Activated B cell treated with CpG ODN at 0.5 μM for 24 hours (primary cell): ENCODE data around the gene AFF3. TPM values are rescaled to one million over a fixed set of nuclear protein-coding genes. Genes with fewer than 3 reads are reported as not detected.
A peak's percentile ranks its signal among the peaks of the same experiment; 100 is the strongest.
"Not testable (repeated sequence)": the region's sequence is repeated elsewhere in the genome, so short reads cannot be mapped to it uniquely, and the experiment has no call there.

Experiments
- ATAC-seq: fragments of 200-7000 bp; cut with Tn5 transposase; one replicate; pipeline ENCODE4 v1.10.0; 2021; ENCODE audit warnings: low read depth, mild to moderate bottlenecking, moderate library complexity
- CTCF ChIA-PET: fragments of 350-600 bp; sonication (Branson Sonifier 250); formaldehyde crosslinking; loops from one replicate; lab custom pipeline; 2021; ENCODE audit warnings: antibody characterized with exemption; lab: Charles Lee
- POLR2A ChIA-PET: fragments of 350-600 bp; sonication (Branson Sonifier 250); formaldehyde crosslinking; loops from one replicate; lab custom pipeline; 2021; ENCODE audit warnings: antibody characterized with exemption; lab: Charles Lee
- DNase-seq: peaks from one replicate; pipeline ENCODE4 v3.0.0; 2022
- H3K27ac Mint-ChIP-seq: one replicate; pipeline ENCODE4 v1.8.0; 2020; ENCODE audit warnings: mixed read lengths
- H3K27me3 Mint-ChIP-seq: one replicate; pipeline ENCODE4 v1.8.0; 2021; ENCODE audit warnings: mixed read lengths
- H3K36me3 Mint-ChIP-seq: one replicate; pipeline ENCODE4 v1.8.0; 2021; ENCODE audit warnings: low read depth, mixed read lengths
- H3K4me1 Mint-ChIP-seq: one replicate; pipeline ENCODE4 v1.8.0; 2021; ENCODE audit warnings: mixed read lengths
- H3K4me3 Mint-ChIP-seq: one replicate; pipeline ENCODE4 v1.8.0; 2020; ENCODE audit warnings: mild to moderate bottlenecking, mixed read lengths
- H3K9me3 Mint-ChIP-seq: one replicate; pipeline ENCODE4 v1.8.0; 2020; ENCODE audit warnings: mixed read lengths
- CTCF ChIP-seq: fragments of 200-600 bp; IDR thresholded peaks from one replicate; pipeline ENCODE4 v1.8.0; 2022; ENCODE audit warnings: antibody characterized with exemption, mild to moderate bottlenecking
- intact Hi-C: fragments of 100-400 bp; cut with micrococcal nuclease; formaldehyde crosslinking; loops from one replicate; pipeline ENCODE4 v1.15.1; 2024
- total RNA-seq: library from RNA; stranded (reverse); gene quantifications from 2 replicates; pipeline ENCODE4 v1.2.3, GENCODE V29; 2022

Gene AFF3
- total RNA-seq, 1 donor from 2014 or later: 271 TPM

GRCh38 chr2:100097611-100098294 is 44.6 kb downstream of the AFF3 start:
- H3K4me1 Mint-ChIP-seq, H3K27ac Mint-ChIP-seq, H3K27me3 Mint-ChIP-seq, H3K4me3 Mint-ChIP-seq, CTCF ChIA-PET, ATAC-seq, intact Hi-C loops, POLR2A ChIA-PET, H3K9me3 Mint-ChIP-seq, DNase-seq: not testable (repeated sequence)
- peaks cover 15% of the 10 kb centered on the region for H3K36me3 Mint-ChIP-seq

GRCh38 chr2:100095845-100096244 is 46.5 kb downstream of the AFF3 start:
- CTCF ChIA-PET, H3K9me3 Mint-ChIP-seq, H3K27me3 Mint-ChIP-seq, H3K4me1 Mint-ChIP-seq, H3K4me3 Mint-ChIP-seq, ATAC-seq, H3K27ac Mint-ChIP-seq, DNase-seq, POLR2A ChIA-PET, intact Hi-C loops: not testable (repeated sequence)
- H3K36me3 Mint-ChIP-seq: peaks cover 19% of the 10 kb centered on the region

GRCh38 chr2:100091807-100092206 is 50.6 kb downstream of the AFF3 start:
- H3K27me3 Mint-ChIP-seq, CTCF ChIA-PET, H3K4me1 Mint-ChIP-seq, ATAC-seq, H3K27ac Mint-ChIP-seq, H3K9me3 Mint-ChIP-seq, POLR2A ChIA-PET, H3K4me3 Mint-ChIP-seq, DNase-seq, intact Hi-C loops: not testable (repeated sequence)
- peaks cover 21% of the 10 kb centered on the region for H3K36me3 Mint-ChIP-seq

DNA sequence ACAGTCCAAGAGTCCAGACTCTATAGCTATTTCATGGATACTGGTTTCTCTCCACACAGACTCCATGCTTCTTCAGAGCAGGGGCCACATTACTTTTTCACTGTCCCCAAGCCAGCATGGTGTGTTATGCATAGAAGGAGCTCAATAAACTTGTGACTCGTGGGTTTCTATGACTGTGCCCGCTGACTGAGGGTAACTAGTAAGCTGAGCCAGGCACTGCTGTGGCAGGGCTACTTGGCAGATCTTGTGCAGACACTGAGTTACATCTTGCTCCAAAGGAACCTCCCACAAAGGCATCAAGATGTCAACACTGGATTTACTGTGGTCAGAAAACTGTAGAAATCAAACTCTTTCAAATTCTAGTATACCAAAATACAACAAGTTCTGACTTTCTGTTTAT is 56.6 kb downstream of the AFF3 start:
- ATAC-seq, H3K4me1 Mint-ChIP-seq, DNase-seq, intact Hi-C loops, H3K27ac Mint-ChIP-seq, POLR2A ChIA-PET, CTCF ChIA-PET, H3K9me3 Mint-ChIP-seq, H3K27me3 Mint-ChIP-seq, H3K4me3 Mint-ChIP-seq: not testable (repeated sequence)
- H3K36me3 Mint-ChIP-seq: peaks cover 26% of the 10 kb centered on the region

DNA sequence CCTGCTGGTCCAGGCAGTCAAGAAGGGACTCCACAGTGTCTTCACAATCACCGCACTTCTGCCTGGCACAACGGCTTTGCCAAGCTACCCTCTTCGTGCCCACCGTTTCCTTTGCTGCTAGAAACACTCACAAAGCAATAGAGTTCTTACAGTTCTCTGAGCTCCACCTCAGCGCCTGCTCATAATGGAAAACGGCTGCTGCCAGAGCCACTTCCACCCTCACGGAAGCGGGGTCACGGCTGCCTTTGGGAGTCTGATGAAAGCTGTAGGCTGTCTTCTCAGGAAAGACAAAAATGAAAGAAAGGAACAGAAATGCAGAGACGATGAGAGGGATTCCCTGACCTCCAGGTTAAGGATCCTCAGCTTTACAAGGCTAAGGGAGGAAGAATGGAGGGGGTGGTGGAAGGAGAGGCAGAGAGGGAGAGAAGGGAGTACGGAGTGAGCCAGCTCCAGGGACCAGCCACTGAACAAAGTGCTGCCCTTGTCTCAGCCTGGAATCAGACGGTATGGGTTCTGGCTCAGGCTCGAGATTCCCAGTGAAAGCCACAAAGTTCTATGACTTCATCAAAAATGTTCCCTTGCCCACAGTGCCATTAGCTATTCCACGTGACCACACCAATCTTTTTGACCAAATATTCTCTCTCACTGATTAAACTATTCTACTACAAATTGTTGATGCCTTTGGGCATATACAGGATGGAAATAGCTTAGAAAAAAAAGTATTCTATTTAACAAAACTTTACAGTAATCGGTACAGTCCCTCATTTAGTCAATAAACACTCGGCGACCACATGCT is 58.8 kb downstream of the AFF3 start:
- peak overlapping the region; percentile 16 for H3K27ac Mint-ChIP-seq
- peaks cover 12% of the 10 kb centered on the region for H3K4me1 Mint-ChIP-seq
- H3K4me3 Mint-ChIP-seq, H3K9me3 Mint-ChIP-seq, intact Hi-C loops, H3K27me3 Mint-ChIP-seq, POLR2A ChIA-PET, ATAC-seq, DNase-seq, CTCF ChIA-PET: not testable (repeated sequence)
- H3K36me3 Mint-ChIP-seq: peaks cover 35% of the 10 kb centered on the region

DNA sequence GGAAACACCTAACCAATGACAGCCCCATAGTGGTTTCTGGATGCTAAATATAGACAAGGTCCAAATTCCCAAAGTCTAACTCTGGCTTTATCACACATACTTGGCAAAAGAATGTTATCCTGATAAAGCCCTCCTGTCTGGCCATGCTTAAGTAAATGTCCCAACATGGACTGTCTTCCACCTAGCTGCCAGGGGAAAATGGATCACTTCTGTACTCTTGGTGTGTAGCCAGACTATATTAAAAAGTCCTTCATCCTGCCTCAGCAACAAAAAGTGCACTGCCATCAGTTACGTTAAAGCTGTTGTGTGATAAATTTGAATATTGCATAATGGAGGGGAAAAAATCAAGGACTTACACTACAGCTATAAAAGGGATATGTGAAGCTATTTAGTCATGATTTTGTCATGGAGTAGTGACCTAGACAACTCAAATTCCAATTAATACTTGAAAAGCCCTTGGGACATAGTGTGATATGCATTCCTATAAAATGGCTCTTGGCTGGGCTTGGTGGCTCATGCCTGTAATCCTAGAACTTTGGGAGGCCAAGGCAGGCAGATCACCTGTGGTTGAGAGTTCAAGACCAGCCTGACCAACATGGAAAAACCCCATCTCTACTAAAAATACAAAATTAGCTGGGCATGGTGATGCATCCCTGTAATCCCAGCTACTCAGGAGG is 60.0 kb downstream of the AFF3 start:
- DNase-seq, CTCF ChIA-PET, H3K9me3 Mint-ChIP-seq, H3K27me3 Mint-ChIP-seq, intact Hi-C loops, H3K27ac Mint-ChIP-seq, ATAC-seq, H3K4me3 Mint-ChIP-seq: not testable (repeated sequence)
- peaks cover 21% of the 10 kb centered on the region for H3K4me1 Mint-ChIP-seq
- POLR2A ChIA-PET: interaction anchor here (0.7 kb wide), 1 partner anchor 177 kb away, joined by 5 read pairs; no protein-coding TSS in a partner anchor
- H3K36me3 Mint-ChIP-seq: peaks cover 40% of the 10 kb centered on the region

DNA sequence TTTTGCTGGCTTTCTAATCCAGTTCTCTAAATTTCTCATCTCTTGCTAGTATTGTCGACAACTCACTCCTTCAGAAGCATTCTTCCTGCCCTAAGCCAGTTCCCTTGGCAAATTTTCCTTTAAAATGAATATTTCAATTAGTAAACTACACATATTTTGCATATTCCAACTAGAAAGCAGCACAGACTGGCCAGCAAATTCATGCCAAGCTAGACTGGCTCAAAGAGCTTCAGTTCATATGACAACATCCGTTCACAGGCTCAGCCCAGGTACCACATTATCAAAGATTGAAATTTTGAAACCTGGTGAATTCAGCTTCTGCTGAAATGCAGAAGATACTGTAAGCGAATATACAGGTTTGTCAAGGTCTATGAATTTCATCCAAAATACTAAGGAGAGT is 64.5 kb downstream of the AFF3 start:
- H3K4me3 Mint-ChIP-seq: no peak overlapping the region
- no peaks in the 10 kb centered on the region for H3K27me3 Mint-ChIP-seq
- ATAC-seq (no peak), DNase-seq (no peak)
- no peak overlapping the region for H3K27ac Mint-ChIP-seq
- peaks cover 65% of the 10 kb centered on the region for H3K36me3 Mint-ChIP-seq
- peaks cover 34% of the 10 kb centered on the region for H3K4me1 Mint-ChIP-seq
- no peaks in the 10 kb centered on the region for H3K9me3 Mint-ChIP-seq
- TF ChIP-seq CTCF: no peak
- intact Hi-C loops: no loop called here
- POLR2A ChIA-PET: no interaction called here
- CTCF ChIA-PET: no interaction called here
